Esophagus mucosa (tissue), 1 donor: ENCODE measurements around the gene RFC5. TPM values are rescaled to one million over a fixed set of nuclear protein-coding genes. Genes with fewer than 3 reads are reported as not detected.

Source experiments
- total RNA-seq: library from RNA; stranded (reverse); gene quantifications from one replicate; pipeline ENCODE4 v1.2.4, GENCODE V29; 2023
- donor health status: DM: yes; HTN: yes; CAD: no.

Gene RFC5
- total RNA-seq, 1 donor from 2014 or later: 16.2 TPM

Other genes starting within 250 kb of the RFC5 start
- 0.28 TPM for gene KSR2, start 47.7 kb upstream of the RFC5 start, total RNA-seq
- gene WSB2, start 44.5 kb downstream of the RFC5 start, total RNA-seq: 86.7 TPM
- 14.5 TPM for gene VSIG10, start 87.3 kb downstream of the RFC5 start, total RNA-seq
- 142 TPM for gene PEBP1, start 119.4 kb downstream of the RFC5 start, total RNA-seq